Measurements from ENCODE around the gene NR6A1. TPM values are rescaled to one million over a fixed set of nuclear protein-coding genes. Genes with fewer than 3 reads are reported as not detected.

Gene NR6A1
- total RNA-seq, 1 experiment from 2014 or later, result 6.0 TPM

GRCh38 chr9:124532897-124533296 is 238.2 kb downstream of the NR6A1 start:
- no peaks in the 10 kb centered on the region for H3K4me1 ChIP-seq
- no peaks in the 10 kb centered on the region for H3K36me3 ChIP-seq
- H3K9me3 ChIP-seq (replicated peaks), result no peaks in the 10 kb centered on the region
- H3K27ac ChIP-seq, result no peak overlapping the region
- H3K27me3 ChIP-seq, result no peaks in the 10 kb centered on the region
- DNase-seq, result no peak
- no peak overlapping the region for H3K4me3 ChIP-seq

GRCh38 chr9:124531115-124531514 is 240.0 kb downstream of the NR6A1 start:
- H3K27ac ChIP-seq, result no peak overlapping the region
- no peak for DNase-seq
- no peaks in the 10 kb centered on the region for H3K36me3 ChIP-seq
- no peak overlapping the region for H3K4me3 ChIP-seq
- no peaks in the 10 kb centered on the region for H3K4me1 ChIP-seq
- H3K9me3 ChIP-seq (replicated peaks), result no peaks in the 10 kb centered on the region
- no peaks in the 10 kb centered on the region for H3K27me3 ChIP-seq

GRCh38 chr9:124530246-124530645 is 240.9 kb downstream of the NR6A1 start:
- Histone ChIP-seq H3K9me3 (replicated peaks) (no peaks in the 10 kb centered on the region), H3K36me3 (no peaks in the 10 kb centered on the region), H3K4me3 (no peak overlapping the region), H3K4me1 (no peaks in the 10 kb centered on the region), H3K27ac (no peak overlapping the region), H3K27me3 (no peaks in the 10 kb centered on the region)
- no peak for DNase-seq

GRCh38 chr9:124527781-124528180 is 243.3 kb downstream of the NR6A1 start:
- DNase-seq, result no peak
- H3K36me3 ChIP-seq, result no peaks in the 10 kb centered on the region
- no peak overlapping the region for H3K4me3 ChIP-seq
- no peaks in the 10 kb centered on the region for H3K4me1 ChIP-seq
- H3K9me3 ChIP-seq (replicated peaks), result no peaks in the 10 kb centered on the region
- H3K27ac ChIP-seq, result no peak overlapping the region
- no peaks in the 10 kb centered on the region for H3K27me3 ChIP-seq

- no peak overlapping the region for H3K27ac ChIP-seq
- H3K4me3 ChIP-seq, result no peak overlapping the region
- no peaks in the 10 kb centered on the region for H3K9me3 ChIP-seq (replicated peaks)
- no peak for DNase-seq
- H3K4me1 ChIP-seq, result no peaks in the 10 kb centered on the region
- H3K36me3 ChIP-seq, result no peaks in the 10 kb centered on the region
- H3K27me3 ChIP-seq, result no peaks in the 10 kb centered on the region
These were observed 244.9 kb downstream of the NR6A1 start for GRCh38 chr9:124526174-124526573.

- Histone ChIP-seq H3K4me1 (no peaks in the 10 kb centered on the region), H3K27me3 (no peaks in the 10 kb centered on the region), H3K27ac (no peak overlapping the region), H3K4me3 (no peak overlapping the region), H3K36me3 (no peaks in the 10 kb centered on the region), H3K9me3 (replicated peaks) (no peaks in the 10 kb centered on the region)
- DNase-seq, result no peak
These were observed 248.7 kb downstream of the NR6A1 start for GRCh38 chr9:124522121-124523098.

- H3K27me3 ChIP-seq, result no peaks in the 10 kb centered on the region
- H3K36me3 ChIP-seq, result no peaks in the 10 kb centered on the region
- no peaks in the 10 kb centered on the region for H3K9me3 ChIP-seq (replicated peaks)
- H3K27ac ChIP-seq, result no peak overlapping the region
- no peak for DNase-seq
- no peaks in the 10 kb centered on the region for H3K4me1 ChIP-seq
- H3K4me3 ChIP-seq, result no peak overlapping the region
These were observed 250.0 kb downstream of the NR6A1 start for GRCh38 chr9:124521142-124521541.

GRCh38 chr9:124520206-124520596 is 250.9 kb downstream of the NR6A1 start:
- no peaks in the 10 kb centered on the region for H3K36me3 ChIP-seq
- no peak overlapping the region for H3K27ac ChIP-seq
- no peak for DNase-seq
- no peaks in the 10 kb centered on the region for H3K4me1 ChIP-seq
- no peak overlapping the region for H3K4me3 ChIP-seq
- H3K9me3 ChIP-seq (replicated peaks), result no peaks in the 10 kb centered on the region
- no peaks in the 10 kb centered on the region for H3K27me3 ChIP-seq

GRCh38 chr9:124518116-124518515 is 253.0 kb downstream of the NR6A1 start:
- H3K4me3 ChIP-seq, result no peak overlapping the region
- no peaks in the 10 kb centered on the region for H3K9me3 ChIP-seq (replicated peaks)
- no peak overlapping the region for H3K27ac ChIP-seq
- no peaks in the 10 kb centered on the region for H3K4me1 ChIP-seq
- H3K27me3 ChIP-seq, result no peaks in the 10 kb centered on the region
- DNase-seq, result no peak
- H3K36me3 ChIP-seq, result no peaks in the 10 kb centered on the region

GRCh38 chr9:124517600-124517999 is 253.5 kb downstream of the NR6A1 start:
- Histone ChIP-seq H3K4me3 (no peak overlapping the region), H3K27me3 (no peaks in the 10 kb centered on the region), H3K4me1 (no peaks in the 10 kb centered on the region), H3K36me3 (no peaks in the 10 kb centered on the region), H3K27ac (no peak overlapping the region), H3K9me3 (replicated peaks) (no peaks in the 10 kb centered on the region)
- no peak for DNase-seq

- Histone ChIP-seq H3K4me3 (no peak overlapping the region), H3K4me1 (no peaks in the 10 kb centered on the region), H3K27ac (no peak overlapping the region), H3K27me3 (no peaks in the 10 kb centered on the region), H3K9me3 (replicated peaks) (no peaks in the 10 kb centered on the region), H3K36me3 (no peaks in the 10 kb centered on the region)
- DNase-seq, result no peak
These were observed 256.2 kb downstream of the NR6A1 start for GRCh38 chr9:124514874-124515273.

GRCh38 chr9:124514125-124514524 is 257.0 kb downstream of the NR6A1 start:
- Histone ChIP-seq H3K4me1 (no peaks in the 10 kb centered on the region), H3K27me3 (no peaks in the 10 kb centered on the region), H3K27ac (no peak overlapping the region)

GRCh38 chr9:124513376-124513994 is 257.6 kb downstream of the NR6A1 start:
- Histone ChIP-seq H3K27ac (no peak overlapping the region), H3K4me1 (no peaks in the 10 kb centered on the region), H3K9me3 (replicated peaks) (no peaks in the 10 kb centered on the region), H3K4me3 (no peak overlapping the region), H3K36me3 (no peaks in the 10 kb centered on the region), H3K27me3 (no peaks in the 10 kb centered on the region)
- peak; percentile 48 to 62 for DNase-seq

More at GRCh38 chr9:124514125-124514524, 257.0 kb downstream of the NR6A1 start:
- Histone ChIP-seq H3K36me3 (no peaks in the 10 kb centered on the region), H3K4me3 (no peak overlapping the region), H3K9me3 (replicated peaks) (no peaks in the 10 kb centered on the region)
- DNase-seq, result no peak

GRCh38 chr9:124512806-124513204 is 258.3 kb downstream of the NR6A1 start:
- H3K9me3 ChIP-seq (replicated peaks), result no peaks in the 10 kb centered on the region
- no peak overlapping the region for H3K27ac ChIP-seq
- H3K4me3 ChIP-seq, result no peak overlapping the region
- H3K27me3 ChIP-seq, result no peaks in the 10 kb centered on the region
- no peak for DNase-seq
- H3K4me1 ChIP-seq, result no peaks in the 10 kb centered on the region
- no peaks in the 10 kb centered on the region for H3K36me3 ChIP-seq

Measured in SJCRH30 (cell line).